GM19455 (cell line): Measurements from ENCODE around the gene ZNF747.

ENCODE experiments used
- ATAC-seq: cut with Tn5 transposase; IDR thresholded peaks from one replicate; pipeline ENCODE4 v1.9.1; 2021; ENCODE audit not compliant: unreplicated experiment

The ZNF747 gene

DNA sequence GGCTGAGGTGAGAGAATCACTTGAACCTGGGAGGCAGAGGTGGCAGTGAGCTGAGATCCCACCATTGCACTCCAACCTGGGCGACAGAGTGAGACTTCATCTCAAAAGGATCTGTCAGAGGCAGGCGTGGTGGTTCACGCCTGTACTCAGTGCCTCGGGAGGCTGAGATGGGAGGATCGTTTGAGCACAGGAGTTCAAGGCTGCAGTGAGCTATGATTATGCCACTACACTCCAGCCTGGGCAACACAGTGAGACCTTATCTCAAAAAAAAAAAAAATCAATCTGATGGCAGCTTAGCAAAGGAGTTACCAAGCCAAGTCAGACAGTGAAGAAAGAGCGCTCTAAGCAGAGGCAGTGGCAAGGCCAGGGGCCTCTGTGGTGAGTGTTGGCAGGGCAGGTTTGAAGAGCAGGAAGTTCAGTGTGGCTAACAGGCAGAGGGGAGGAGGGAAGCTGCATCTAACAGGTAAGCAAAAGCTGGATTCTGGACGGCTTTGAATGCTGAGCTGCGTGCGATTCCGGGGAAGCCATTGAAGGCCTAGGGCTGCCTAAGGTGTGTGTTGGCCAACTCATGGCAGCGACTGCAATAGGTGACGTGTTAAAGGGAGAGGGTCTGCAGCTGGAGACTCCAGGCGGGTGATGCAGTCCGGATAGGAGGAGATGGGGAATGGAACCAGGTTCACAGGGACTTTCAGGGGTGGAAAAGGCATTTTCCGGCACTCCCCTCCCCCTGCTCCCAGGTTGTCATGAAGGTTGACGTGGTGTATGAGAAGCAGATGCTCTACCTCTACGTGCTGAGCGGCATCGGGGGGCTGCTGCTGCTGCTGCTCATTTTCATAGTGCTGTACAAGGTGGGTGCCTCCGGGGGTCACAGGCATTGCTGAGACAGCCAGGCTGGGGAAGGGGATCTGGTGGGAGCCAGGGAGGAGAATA lies 15.3 kb downstream of the ZNF747 start:
- ATAC-seq, result no peak

DNA sequence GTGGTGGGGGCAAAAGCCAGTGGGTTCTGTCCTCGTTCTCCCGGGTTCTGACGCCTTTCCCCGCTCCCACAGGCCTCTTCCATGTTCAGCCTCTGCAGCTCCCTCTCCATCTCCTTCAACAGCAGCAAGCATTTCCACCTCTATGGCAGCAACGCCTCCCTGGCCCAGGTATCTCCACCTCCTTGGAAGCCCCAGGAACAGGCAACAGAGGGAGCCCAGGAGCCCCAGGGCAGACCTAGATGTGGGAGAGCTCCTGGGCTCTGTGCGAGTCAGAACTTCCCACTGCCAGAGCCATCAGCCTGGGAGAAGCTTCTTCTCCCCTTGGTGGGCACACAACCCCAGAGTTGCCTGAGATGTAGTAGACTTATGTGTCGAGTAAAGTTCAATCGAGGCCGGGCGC lies 16.1 kb downstream of the ZNF747 start:
- ATAC-seq, result no peak

DNA sequence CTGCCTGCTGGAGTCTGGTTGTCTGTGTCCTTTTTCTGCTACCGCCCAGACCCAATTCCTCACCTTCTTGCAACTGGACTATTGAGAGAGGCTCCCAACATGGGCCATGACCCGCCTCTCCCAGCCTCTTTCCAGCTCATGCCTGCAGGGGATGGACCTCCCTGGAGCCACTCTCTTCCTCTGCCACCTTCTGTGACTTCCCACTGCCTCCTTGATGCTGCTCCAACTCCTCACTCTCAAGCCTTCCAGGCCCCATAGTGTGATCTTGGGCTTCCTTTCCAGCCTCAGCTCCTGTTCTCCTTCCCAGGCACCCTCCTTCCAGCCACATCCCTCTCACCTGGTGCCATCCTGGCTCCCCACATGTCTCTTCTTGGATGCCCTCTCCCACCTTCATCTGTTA lies 19.4 kb downstream of the ZNF747 start:
- ATAC-seq, result no peak

DNA sequence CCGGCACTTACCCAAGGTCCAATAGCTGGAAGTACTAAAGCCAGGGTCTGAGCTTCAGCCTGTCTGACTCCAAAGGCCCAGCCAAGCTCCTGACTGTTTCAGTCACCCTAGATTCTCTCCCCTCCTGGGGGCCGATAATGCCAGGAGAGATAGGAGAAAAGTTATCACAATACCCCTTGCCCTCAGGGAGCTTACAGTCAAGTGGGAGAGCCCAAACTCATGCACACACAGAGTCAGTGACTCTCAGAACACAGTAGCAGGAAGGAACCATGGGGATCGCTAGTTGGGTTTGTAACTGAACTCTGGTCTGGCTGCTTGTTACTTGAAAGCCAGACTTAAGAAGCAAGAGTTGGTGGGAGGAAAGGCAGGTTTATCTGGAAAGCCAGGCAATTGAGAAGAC lies 23.1 kb downstream of the ZNF747 start:
- ATAC-seq, result no peak

DNA sequence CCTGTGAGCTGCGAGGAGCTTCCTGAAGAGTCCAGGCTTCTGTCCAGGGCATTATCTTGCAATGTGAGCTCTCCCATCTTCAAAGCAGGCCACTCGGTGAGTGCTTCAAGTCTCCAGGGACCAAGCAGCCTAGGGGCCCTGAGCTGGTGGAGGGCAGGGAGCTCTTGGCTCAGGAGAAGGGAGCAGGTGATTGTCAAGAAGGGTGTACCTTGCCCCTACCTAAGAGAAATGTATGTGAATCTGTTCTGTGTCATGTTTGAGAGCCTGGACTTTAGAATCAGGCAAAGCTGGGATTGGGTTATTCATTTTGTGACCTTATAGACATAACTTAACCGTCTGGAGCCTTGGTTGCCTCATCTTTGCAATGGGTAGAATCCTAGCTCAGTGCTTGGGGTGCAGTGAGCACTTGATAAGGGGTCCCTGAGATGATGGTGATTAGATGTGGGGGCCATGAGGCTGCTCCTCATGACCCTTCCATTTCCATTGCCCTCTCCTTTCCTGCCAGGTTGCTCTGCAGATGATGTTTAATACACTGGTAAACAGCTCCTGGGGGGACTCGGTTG lies 24.2 kb downstream of the ZNF747 start:
- ATAC-seq, result no peak

DNA sequence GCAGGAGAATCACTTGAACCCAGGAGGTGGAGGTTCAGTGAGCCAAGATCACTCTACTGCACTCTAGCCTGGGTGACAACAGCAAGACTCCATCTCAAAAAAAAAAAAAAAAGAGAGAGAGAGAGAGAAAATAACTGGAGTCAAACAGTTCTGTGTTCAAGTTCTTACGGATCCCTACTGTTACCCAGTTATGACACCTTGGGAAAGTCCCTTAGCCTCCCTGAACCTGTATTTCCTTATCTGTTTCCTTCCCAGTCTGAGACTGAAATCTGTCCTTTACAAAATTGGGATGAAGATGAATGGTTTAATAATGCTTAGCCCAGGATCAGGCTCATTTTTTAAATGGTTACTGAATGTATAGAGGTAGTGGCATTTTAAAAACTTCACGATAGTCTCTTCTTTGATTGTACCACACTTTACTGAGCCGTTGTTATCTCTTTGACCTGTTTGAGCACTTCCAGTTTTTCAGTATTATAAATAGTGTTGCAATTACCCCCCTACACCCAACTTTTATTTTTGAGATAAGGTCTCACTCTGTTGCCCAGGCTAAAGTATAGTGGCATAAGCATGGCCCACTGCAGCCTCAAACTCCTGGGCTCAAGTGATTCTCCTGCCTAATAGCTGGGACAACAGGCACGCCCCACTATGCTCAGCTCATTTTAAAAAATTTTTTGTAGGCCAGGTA lies 25.4 kb downstream of the ZNF747 start:
- no peak for ATAC-seq

DNA sequence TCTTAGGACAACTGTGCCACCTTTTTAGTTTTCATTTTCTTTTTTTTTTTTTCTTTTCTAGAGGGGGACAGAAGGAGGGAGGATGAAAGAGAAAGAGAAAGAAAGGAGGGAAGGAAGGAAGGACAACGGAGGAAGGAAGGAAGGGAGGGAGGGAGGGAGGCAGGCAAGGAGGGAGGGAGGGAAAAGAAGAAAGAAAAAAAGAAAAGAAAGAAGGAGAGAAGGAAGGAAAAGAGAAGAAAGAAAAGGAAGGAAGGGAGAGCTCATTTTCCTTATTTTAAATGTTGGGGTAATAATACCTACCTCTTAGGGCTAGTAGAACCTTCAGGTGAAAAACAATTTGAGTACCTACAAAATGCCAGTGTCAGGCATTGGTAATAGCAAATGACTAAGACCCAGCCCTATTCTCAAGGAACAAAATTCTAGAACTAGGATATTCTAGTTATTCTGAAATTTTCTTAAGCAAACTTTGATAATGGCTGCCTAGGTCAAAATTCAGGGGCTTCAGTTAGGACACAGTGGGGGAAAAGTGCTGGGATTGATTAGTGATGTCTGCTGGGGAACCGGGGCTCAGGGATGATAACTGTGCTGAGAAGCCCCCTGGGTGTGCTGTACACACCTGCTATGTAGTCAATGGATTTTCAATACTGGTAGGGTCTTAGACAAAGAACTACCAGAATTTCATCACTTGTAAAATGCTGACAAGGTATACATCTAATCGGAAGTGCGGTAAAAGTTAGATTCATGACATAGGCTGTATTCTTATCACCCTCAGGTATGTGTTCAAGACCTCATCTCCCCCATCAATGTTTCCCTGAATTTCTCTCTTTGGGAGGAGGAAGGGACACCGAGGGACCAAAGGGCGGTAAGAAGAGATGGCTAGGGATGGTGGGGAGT lies 31.0 kb downstream of the ZNF747 start:
- ATAC-seq, result no peak

DNA sequence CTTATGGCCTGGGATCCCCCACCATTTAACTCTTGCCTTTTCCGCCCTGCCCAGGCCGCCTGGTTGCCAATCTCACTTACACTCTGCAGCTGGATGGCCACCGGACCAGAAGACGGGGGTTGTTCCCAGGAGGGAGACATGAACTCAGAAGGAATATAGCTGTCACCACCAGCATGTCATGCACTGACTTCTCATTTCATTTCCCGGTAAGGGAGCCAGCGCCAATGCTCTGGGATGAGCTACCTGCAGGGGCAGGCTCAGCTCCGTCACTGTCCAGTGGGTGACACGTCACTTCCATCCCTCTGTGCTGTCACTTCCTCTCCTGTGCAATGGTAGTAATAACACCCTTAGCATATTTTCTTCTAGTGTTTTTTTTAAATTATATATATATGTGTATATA lies 35.4 kb downstream of the ZNF747 start:
- no peak for ATAC-seq

DNA sequence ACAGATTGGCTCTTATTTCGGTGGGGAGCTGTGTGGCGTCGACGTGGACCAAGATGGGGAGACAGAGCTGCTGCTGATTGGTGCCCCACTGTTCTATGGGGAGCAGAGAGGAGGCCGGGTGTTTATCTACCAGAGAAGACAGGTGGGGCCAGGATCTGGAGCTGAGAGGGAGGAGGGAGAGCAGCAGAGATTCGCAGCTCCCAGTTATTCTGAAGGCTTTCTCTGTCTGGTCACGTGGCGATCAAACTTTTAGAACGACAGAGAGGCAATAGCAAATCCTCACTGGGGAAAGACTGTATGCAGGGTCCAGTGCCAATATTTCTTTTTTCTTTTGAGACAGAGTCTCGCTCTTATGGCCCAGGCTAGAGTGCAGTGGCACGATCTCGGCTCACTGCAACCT lies 39.9 kb downstream of the ZNF747 start:
- ATAC-seq, result no peak

DNA sequence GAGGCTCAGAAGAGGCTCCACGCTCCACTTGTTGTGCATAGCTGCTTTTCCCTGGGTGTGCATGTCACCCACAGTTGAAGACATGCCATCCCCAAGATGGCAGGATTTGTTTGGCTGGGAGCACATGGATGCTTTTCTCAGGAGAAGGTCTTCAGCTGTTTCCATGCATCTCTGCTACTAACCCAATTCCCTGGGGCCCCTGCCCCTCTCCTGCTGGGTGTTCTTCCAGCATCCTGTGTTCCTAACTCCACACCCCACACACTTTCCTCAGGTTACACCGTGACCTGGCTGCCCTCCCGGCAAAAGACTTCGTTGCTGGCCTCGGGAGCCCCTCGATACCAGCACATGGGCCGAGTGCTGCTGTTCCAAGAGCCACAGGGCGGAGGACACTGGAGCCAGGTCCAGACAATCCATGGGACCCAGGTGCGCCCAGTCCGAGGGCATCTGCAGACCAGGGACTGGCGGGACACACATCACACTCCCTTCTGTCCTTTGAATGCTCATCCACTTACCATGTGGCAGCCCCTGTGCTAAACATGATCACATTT lies 40.6 kb downstream of the ZNF747 start:
- no peak for ATAC-seq

DNA sequence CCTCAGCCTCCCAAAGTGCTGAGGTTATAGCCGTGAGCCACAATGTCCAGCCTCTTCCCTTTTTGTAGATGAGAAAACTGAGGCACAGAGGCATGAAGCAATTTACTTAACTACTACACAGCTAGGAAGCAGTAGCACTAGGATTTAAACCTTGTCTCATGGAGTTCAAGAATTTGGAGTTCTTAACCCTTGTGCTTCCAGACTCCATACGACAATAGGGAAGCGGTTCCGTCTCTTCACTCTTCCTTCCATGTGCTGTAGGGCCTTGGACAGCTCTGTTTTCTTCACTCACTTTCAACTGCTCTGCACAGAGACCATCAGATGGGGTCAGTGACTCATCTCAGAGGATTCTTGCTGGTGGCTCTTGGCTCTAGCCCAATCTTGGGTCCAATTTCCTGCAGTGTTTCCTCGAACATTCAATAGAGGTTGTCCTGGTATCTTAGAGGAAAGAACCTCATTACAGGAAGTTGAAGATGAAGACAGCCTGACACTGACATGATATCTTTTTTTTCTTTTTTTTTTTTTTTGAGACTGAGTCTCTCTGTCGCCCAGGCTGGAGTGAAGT lies 42.8 kb downstream of the ZNF747 start:
- ATAC-seq, result no peak

DNA sequence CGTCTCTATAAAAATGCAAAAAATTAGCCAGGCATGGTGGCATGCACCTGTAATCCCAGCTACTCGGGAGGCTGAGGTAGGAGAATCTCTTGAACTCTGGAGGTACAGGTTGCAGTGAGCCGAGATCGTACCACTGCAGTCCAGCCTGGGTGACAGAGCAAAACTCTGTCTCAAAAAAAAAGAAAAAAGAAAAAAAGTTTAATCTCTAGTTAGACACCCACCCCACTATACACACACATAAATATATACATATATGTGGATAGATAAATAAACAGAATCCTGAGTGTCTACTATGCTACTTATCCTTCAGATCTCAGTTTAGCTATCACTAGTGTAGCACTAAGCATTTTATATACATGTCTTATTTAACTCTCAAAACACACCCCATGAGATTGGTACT lies 43.4 kb downstream of the ZNF747 start:
- ATAC-seq, result no peak

DNA sequence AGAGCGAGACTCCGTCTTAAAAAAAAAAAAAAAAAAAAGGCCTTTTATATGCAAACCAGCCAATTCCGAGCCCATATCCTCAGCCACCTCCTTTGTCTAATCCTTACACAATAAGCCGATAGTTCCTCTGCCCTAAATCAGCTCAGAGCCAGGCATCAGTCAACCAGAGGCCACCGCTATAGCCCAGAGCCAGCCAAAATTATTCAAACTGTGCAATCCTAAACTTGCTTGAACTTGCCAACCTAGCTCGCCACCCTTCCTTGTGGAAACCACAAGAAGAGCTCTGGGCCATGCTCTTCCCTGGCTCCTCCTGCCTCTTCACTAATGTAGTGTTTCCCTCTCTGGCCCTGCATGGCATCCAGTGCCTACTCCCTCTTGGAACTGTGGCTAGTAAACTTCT lies 44.4 kb downstream of the ZNF747 start:
- ATAC-seq, result no peak

DNA sequence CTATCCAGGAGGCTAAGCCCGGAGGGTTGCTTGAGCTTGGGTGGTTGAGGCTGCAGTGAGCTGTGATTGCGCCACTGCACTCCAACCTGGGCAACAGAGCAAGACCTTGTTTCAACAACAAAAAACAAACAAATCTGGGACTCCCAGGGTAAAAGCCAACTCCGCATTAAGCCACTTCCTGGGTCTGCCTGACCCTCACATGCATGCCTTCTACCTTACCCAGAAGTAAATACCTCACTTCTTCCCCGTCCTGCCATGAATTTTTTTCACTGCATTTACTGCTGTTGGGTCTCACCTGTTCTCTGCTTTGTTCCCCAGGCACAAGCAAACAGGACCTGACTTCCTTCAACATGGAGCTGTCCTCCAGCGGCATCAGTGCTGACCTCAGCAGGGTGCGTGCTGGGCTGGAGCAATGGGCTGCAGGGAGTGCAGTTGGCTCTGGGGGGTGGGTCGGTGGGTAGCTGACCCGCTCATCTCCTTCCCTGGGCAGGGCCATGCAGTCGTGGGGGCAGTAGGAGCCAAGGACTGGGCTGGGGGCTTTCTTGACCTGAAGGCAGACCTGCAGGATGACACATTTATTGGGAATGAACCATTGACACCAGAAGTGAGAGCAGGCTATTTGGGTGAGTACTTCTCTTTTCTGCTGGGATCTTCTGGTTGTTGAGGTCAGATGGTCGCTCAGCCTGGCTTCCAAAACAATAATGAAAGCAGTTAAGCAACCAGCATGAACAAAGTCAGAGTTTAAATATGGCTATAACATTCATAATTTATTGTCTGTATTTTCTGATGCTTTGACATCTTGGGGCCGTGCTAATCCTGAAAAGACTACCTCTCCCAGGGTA lies 45.7 kb downstream of the ZNF747 start:
- no peak for ATAC-seq

DNA sequence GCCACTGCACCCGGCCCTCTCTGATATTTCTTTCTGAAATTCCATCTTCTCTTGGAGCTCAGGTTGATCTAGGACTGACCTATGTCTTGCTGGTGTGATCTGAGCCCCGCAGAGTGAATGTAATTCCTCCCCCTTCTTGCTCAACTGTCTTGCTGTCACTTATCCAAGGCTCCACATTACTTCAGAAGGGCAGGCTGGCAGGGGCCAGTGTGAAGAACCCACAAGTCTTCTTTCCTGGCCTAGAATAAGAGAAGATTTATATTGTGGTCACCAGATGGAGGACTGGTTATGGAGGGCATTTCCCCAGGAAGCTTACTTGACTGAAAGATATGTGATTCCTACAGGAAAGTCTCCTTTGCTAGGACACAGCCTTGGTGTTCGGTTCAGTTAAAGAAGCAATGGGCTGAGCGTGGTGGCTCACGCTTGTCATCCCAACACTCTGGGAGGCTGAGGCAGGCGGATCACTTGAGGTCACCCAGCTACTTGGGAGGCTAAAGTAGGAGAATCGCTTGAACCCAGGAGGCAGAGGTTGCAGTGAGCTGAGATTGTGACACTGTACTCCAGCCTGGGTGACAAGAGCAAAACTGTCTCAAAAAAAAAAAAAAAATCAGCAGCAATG lies 48.7 kb downstream of the ZNF747 start:
- no peak for ATAC-seq

DNA sequence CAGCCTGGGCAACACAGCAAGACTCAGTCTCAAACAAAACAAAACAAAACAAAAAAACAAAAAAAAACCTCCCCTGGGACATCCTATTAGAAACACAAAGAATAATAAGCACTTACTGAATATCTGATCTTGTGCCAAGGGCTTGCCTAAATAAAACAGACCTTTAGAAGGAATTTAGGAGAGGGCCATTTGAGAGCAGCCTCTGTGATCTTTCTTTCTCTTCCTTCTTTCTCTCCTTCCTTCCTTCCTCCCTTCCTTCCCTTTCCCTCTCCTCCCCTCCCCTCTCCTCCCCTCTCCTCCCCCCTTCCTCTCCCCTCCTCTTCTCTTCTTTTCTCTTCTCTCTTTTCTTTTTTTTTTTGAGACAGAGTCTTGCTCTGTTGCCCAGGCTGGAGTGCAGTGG lies 49.8 kb downstream of the ZNF747 start:
- no peak for ATAC-seq

DNA sequence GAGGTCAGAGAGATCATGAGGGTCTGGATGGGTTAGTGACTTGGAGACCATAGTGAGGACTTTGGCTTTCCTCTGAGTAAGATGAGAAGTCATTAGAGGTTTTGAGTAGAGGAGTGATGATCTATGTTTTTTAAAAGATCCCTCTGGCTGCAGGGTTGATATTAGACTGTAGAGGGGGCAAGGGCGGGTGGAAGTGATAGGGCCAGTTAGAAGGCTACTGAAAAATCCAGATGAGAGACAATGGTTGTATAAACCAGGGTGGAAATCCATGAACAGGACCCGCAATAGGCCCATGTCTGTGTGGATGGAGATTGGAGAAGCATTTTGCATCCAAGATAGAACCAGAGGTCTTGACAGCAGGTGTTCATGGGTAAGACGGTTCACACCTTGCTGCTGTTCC lies 52.3 kb downstream of the ZNF747 start:
- ATAC-seq, result no peak

DNA sequence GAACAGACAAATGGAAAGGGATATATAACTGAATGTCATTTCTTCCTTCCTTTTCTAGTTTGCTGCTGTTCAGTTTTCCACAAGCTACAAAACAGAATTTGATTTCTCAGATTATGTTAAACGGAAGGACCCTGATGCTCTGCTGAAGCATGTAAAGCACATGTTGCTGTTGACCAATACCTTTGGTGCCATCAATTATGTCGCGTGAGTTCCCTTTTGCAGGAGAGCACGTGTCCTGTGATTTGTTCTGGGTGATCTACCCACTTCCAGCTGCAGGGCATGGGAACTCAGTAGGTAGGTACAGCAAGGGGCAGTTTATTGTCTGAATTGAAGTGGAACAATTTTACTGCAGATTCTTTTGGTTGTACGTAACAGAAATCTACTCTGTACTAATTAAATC lies 53.3 kb downstream of the ZNF747 start:
- no peak for ATAC-seq
